ENCODE data around the gene RSPO4. TPM values are rescaled to one million over a fixed set of nuclear protein-coding genes. Genes with fewer than 3 reads are reported as not detected.

Gene RSPO4
- total and polyA plus RNA-seq, 2 experiments from 2014 or later: 1.7 TPM; not detected in 1

GRCh38 chr20:1019344-1019743 is 17.2 kb upstream of the RSPO4 start:
- H3K9me2 ChIP-seq (ENCODE audit: insufficient read depth): no peaks in the 10 kb centered on the region
- no peak overlapping the region for H3K9ac ChIP-seq
- no peaks in the 10 kb centered on the region for H3F3A ChIP-seq (ENCODE audit: insufficient read depth)
- no peak overlapping the region for H3K27ac ChIP-seq
- no peaks in the 10 kb centered on the region for H3K27me3 ChIP-seq (replicated peaks; ENCODE audit: insufficient read depth)
- H3K9me3 ChIP-seq (ENCODE audit: low read depth): no peaks in the 10 kb centered on the region
- no peaks in the 10 kb centered on the region for H3K79me2 ChIP-seq (ENCODE audit: insufficient read depth)
- no peak overlapping the region for H3K4me3 ChIP-seq
- no peaks in the 10 kb centered on the region for H3K36me3 ChIP-seq (ENCODE audit: low read depth)
- DNase-seq: no peak
- in situ Hi-C loops (cut with MboI): no loop called here
- no peaks in the 10 kb centered on the region for H3K4me1 ChIP-seq (ENCODE audit: insufficient read depth)
- 29 to 46% methylated on average over 2 of the region's 2 CpGs for WGBS, 2 experiments (ENCODE audit: low coverage in 1 of 2, low lambda C conversion rate in 2 of 2, missing lambda C conversion rate in 2 of 2)
- no peak overlapping the region for H3K4me2 ChIP-seq (ENCODE audit: unreplicated experiment)
- no peak overlapping the region for H2AFZ ChIP-seq
- H4K20me1 ChIP-seq (ENCODE audit: insufficient read depth): no peaks in the 10 kb centered on the region
- TF ChIP-seq EZH2phosphoT487 (IDR thresholded peaks at IDR 0.05; ENCODE audit: insufficient read depth, low read depth) (no peak), EZH2 (IDR thresholded peaks at IDR 0.05; ENCODE audit: insufficient read depth, poor library complexity, severe bottlenecking) (no peak)

- Histone ChIP-seq H3F3A (ENCODE audit: insufficient read depth) (no peaks in the 10 kb centered on the region), H3K79me2 (ENCODE audit: insufficient read depth) (no peaks in the 10 kb centered on the region), H3K27me3 (replicated peaks; ENCODE audit: insufficient read depth) (no peaks in the 10 kb centered on the region), H3K36me3 (ENCODE audit: low read depth) (no peaks in the 10 kb centered on the region), H3K4me1 (ENCODE audit: insufficient read depth) (no peaks in the 10 kb centered on the region), H3K9me2 (ENCODE audit: insufficient read depth) (no peaks in the 10 kb centered on the region), H3K27ac (no peak overlapping the region), H3K9me3 (ENCODE audit: low read depth) (no peaks in the 10 kb centered on the region), H2AFZ (no peak overlapping the region), H4K20me1 (ENCODE audit: insufficient read depth) (no peaks in the 10 kb centered on the region), H3K9ac (no peak overlapping the region), H3K4me3 (no peak overlapping the region), H3K4me2 (ENCODE audit: unreplicated experiment) (no peak overlapping the region)
- no peak for DNase-seq
- WGBS, 2 experiments (ENCODE audit: low coverage in 1 of 2, low lambda C conversion rate in 2 of 2, missing lambda C conversion rate in 2 of 2): 41 to 46% methylated on average over 5 of the region's 5 CpGs
- in situ Hi-C loops (cut with MboI): no loop called here
- no peak for TF ChIP-seq EZH2 (IDR thresholded peaks at IDR 0.05; ENCODE audit: insufficient read depth, poor library complexity, severe bottlenecking)
- TF ChIP-seq EZH2phosphoT487 (IDR thresholded peaks at IDR 0.05; ENCODE audit: insufficient read depth, low read depth): no peak
Measured at GRCh38 chr20:1017677-1018076, 15.6 kb upstream of the RSPO4 start.

GRCh38 chr20:1015181-1015580 is 13.1 kb upstream of the RSPO4 start:
- Histone ChIP-seq H3K27ac (no peak overlapping the region), H3K27me3 (replicated peaks; ENCODE audit: insufficient read depth) (no peaks in the 10 kb centered on the region), H4K20me1 (ENCODE audit: insufficient read depth) (no peaks in the 10 kb centered on the region), H3K79me2 (ENCODE audit: insufficient read depth) (no peaks in the 10 kb centered on the region), H3K4me2 (ENCODE audit: unreplicated experiment) (no peak overlapping the region), H3K9ac (no peak overlapping the region), H3K9me2 (ENCODE audit: insufficient read depth) (no peaks in the 10 kb centered on the region), H3K36me3 (ENCODE audit: low read depth) (no peaks in the 10 kb centered on the region), H3K9me3 (ENCODE audit: low read depth) (no peaks in the 10 kb centered on the region), H3K4me1 (ENCODE audit: insufficient read depth) (no peaks in the 10 kb centered on the region), H3K4me3 (no peak overlapping the region), H3F3A (ENCODE audit: insufficient read depth) (no peaks in the 10 kb centered on the region), H2AFZ (no peak overlapping the region)
- no peak for DNase-seq
- no peak for TF ChIP-seq EZH2 (IDR thresholded peaks at IDR 0.05; ENCODE audit: insufficient read depth, poor library complexity, severe bottlenecking)
- WGBS, 2 experiments (ENCODE audit: low coverage in 1 of 2, low lambda C conversion rate in 2 of 2, missing lambda C conversion rate in 2 of 2): 80 to 81% methylated on average over 1 of the region's 1 CpG
- in situ Hi-C loops (cut with MboI): no loop called here

- Histone ChIP-seq H3K4me1 (ENCODE audit: insufficient read depth) (no peaks in the 10 kb centered on the region), H3K27ac (no peak overlapping the region), H3K9me3 (ENCODE audit: low read depth) (no peaks in the 10 kb centered on the region), H3K4me2 (ENCODE audit: unreplicated experiment) (no peak overlapping the region), H3K9ac (no peak overlapping the region), H3K4me3 (no peak overlapping the region), H3K27me3 (replicated peaks; ENCODE audit: insufficient read depth) (no peaks in the 10 kb centered on the region), H3K9me2 (ENCODE audit: insufficient read depth) (no peaks in the 10 kb centered on the region), H4K20me1 (ENCODE audit: insufficient read depth) (no peaks in the 10 kb centered on the region), H3F3A (ENCODE audit: insufficient read depth) (no peaks in the 10 kb centered on the region), H3K36me3 (ENCODE audit: low read depth) (no peaks in the 10 kb centered on the region), H3K79me2 (ENCODE audit: insufficient read depth) (no peaks in the 10 kb centered on the region), H2AFZ (no peak overlapping the region)
- in situ Hi-C loops (cut with MboI): no loop called here
- DNase-seq: no peak
- TF ChIP-seq EZH2phosphoT487 (IDR thresholded peaks at IDR 0.05; ENCODE audit: insufficient read depth, low read depth): no peak
- TF ChIP-seq EZH2 (IDR thresholded peaks at IDR 0.05; ENCODE audit: insufficient read depth, poor library complexity, severe bottlenecking): no peak
- 55 to 58% methylated on average over 7 of the region's 7 CpGs for WGBS, 2 experiments (ENCODE audit: low coverage in 1 of 2, low lambda C conversion rate in 2 of 2, missing lambda C conversion rate in 2 of 2)
Measured at GRCh38 chr20:1014471-1014870, 12.4 kb upstream of the RSPO4 start.

Measured in GM23248 (cell line).